NOMO-1 treated with DMSO at 0.1 percent for 48 hours (cell line): ENCODE measurements around the gene SLAMF8.

Experiments used
- DNase-seq: peaks from one replicate; lab custom pipeline; 2025; ENCODE audit not compliant: unreplicated experiment; lab: John Stamatoyannopoulos, UW

SLAMF8 gene

GRCh38 chr1:159817276-159818041 lies 9.2 kb upstream of the SLAMF8 start:
- peak; percentile 14 for DNase-seq

DNA sequence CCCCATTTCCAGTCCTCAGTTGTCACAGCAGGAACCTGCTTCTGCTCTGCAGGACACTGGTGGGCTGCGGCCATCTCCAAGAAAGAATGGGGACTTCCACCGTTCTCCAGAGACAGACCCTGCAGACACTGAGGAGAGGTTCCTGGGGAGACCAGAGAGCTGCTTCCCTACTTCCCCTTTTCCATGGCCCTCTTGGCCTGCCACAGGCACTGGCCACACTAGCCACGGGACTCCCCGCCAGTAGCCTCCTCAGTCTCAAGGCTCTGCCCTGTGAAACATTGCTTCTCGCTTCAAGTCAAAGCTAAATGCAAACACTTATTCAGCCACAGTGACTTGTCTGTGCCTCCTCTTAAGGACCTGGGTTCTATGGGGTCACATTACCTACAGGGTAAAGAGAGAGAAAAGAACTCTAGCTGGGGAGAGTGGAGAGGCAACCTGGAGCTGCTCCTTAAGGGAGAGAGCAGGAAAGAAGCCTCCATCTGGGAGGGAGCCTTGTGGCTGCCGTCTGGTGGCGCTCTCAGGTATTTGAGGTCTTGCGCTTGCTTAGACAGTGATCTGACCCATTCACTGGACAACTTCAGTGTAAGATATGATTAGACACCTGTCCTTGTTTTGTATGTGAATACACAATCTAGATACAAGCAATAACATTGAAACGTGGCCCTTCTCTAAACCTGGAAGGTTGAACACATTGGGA lies 5.4 kb upstream of the SLAMF8 start:
- DNase-seq: no peak

GRCh38 chr1:159823406-159823805 lies 3.3 kb upstream of the SLAMF8 start:
- no peak for DNase-seq

DNA sequence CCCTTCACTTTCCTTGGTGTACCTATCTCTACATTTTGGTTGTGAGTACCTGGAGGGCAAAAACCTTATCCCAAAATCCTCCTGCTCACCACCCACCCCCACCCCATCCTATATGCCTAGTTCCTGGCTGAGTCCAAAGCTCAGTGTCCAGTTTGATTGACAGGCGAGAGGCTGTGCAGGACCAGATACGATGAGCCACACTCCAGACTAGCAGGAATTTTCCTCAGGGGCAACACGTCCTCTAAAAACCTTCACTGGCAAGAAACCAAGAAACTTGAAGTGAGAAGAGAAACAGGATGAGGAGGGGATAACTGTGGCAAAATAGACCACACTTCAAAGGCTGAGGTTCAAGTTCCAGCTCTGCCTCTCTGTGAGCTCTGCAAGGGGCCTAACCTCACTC lies 1.1 kb upstream of the SLAMF8 start:
- no peak for DNase-seq

GRCh38 chr1:159827102-159827490 lies 423 bp downstream of the SLAMF8 start:
- no peak for DNase-seq

GRCh38 chr1:159827549-159827948 lies 876 bp downstream of the SLAMF8 start:
- no peak for DNase-seq

GRCh38 chr1:159828176-159828575 lies 1.5 kb downstream of the SLAMF8 start:
- DNase-seq: no peak

- DNase-seq: no peak
Observed at GRCh38 chr1:159828581-159829272, 2.1 kb downstream of the SLAMF8 start.

GRCh38 chr1:159829273-159829634 lies 2.6 kb downstream of the SLAMF8 start:
- DNase-seq: peak; percentile 94

DNA sequence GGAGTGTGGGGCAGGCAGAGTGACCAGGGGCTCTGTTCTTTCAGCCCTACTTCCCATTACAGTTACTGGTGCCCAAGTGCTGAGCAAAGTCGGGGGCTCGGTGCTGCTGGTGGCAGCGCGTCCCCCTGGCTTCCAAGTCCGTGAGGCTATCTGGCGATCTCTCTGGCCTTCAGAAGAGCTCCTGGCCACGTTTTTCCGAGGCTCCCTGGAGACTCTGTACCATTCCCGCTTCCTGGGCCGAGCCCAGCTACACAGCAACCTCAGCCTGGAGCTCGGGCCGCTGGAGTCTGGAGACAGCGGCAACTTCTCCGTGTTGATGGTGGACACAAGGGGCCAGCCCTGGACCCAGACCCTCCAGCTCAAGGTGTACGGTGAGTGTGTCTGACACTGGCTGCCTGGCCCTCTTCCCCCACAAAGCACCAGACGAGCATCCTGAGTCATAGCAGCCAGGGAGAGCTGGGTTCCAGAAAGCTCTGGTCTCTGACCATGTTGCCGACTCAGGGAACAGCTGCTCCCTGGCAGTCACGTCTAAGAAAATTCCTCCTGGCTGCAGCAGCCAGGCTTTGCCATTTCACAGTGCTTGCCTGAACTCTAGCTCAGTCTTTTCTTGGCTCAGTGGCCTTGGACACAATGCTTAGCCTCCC lies 3.3 kb downstream of the SLAMF8 start:
- no peak for DNase-seq

- DNase-seq: no peak
Observed at GRCh38 chr1:159830722-159831121, 4.0 kb downstream of the SLAMF8 start.

DNA sequence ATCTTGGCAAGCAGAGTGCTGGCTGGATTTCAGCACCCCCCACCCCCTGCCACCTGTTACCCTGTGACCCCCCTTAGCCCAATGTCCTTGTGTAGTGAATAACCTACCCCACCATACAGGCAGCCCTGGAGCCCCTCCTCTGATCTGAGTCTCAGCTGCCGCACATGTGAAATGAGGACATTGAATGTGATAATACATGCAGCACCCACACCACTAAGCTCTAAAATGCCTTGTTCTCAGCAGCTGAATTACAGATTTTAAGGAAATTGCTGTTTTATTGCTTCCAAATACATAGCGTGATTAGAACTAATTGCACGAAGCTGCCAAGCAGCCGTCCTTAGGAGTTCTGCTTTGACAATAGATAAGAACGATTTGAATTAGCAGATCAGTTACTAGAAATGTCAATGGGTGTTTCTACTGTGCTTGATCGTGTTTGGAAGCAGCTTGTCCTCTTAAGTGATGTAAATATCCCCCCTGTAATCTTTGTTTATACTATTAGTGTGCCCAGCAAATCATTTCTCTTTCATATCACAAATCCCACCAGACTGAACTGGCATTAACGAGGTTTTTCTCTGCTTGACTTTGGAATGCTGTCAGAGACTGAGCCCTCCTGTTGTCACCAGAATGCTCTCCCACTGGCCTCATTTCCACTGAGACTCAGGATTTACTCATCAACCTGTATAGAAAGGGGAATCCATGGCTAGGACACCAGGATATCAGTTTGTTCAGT lies 4.9 kb downstream of the SLAMF8 start:
- DNase-seq: no peak

DNA sequence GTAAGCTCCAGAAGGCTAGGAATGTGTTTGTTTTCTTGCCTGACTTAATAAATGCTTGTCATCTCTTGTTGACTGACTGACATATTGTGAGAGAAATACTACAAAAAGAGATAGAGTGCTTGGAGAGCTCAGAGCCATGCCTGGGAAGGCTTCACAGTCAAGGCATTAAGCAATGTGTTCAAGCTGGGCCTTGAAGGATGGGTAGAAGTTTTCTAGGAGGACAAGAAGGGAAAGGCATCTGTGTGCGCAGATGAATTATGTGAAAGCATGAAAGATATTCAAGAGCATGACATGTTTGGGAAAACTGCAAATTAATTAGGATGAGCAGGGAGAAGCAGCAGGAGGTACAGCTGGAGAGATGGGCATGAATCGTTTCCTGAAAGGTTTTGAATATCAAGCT lies 5.6 kb downstream of the SLAMF8 start:
- no peak for DNase-seq

DNA sequence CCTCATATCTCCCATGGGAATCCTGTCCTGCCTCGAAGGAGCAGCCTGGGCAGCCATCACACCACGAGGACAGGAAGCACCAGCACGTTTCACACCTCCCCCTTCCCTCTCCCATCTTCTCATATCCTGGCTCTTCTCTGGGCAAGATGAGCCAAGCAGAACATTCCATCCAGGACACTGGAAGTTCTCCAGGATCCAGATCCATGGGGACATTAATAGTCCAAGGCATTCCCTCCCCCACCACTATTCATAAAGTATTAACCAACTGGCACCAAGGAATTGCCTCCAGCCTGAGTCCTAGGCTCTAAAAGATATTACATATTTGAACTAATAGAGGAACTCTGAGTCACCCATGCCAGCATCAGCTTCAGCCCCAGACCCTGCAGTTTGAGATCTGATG lies 8.7 kb downstream of the SLAMF8 start:
- no peak for DNase-seq

- DNase-seq: no peak
Observed at GRCh38 chr1:159835862-159836525, 9.3 kb downstream of the SLAMF8 start.

DNA sequence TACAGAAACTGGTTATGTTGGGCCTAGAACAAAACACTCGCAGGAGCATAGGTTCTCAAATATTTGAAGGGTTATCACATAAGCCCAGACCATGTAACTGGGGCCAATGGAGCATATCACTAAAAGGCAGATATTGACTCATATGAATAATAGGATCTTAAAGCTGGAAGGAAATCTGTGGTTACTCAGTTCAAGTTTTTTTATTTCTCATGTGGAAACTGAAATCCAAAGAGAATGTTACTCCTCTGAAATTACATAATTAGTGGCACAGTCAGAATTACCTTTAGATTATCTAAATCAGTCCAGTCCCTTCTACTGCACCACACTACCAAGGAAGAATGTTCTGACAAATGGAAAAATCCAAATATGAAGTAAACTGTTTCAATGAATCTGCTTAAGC lies 12.0 kb downstream of the SLAMF8 start:
- no peak for DNase-seq

GRCh38 chr1:159839116-159839849 lies 12.6 kb downstream of the SLAMF8 start:
- no peak for DNase-seq

GRCh38 chr1:159841749-159842148 lies 15.1 kb downstream of the SLAMF8 start:
- no peak for DNase-seq

DNA sequence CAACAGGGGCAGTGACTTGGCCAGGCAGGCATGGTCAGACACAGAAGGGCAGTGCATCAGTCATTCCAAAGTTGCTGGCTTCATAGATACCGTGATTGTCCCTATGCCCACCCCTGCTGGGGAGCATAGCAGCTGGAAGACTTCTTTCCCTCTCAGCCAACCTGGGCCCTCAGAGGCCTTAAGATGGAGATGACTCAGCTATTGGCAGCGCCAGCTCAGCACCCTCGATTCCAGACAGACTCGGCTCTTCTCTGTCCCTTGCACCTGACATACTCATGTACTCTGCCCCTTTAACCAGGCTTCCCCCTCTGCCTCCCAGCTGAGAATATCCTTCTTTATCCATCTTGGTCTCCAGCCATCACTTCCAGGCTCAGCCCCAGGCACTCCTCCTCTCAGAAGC lies 16.8 kb downstream of the SLAMF8 start:
- DNase-seq: no peak
